Testis (tissue), 3 donors: ENCODE results near the gene REPS1. TPM values are rescaled to one million over a fixed set of nuclear protein-coding genes. Genes with fewer than 3 reads are reported as not detected.
A peak's percentile ranks its signal among the peaks of the same experiment; 100 is the strongest.

Experiments used
- DNase-seq: peaks from one replicate; pipeline ENCODE4 v3.0.0-alpha.2; 2019
- H3K27ac ChIP-seq, 2 donors: fragments of 200-600 bp; sonication (generic); one replicate each; pipeline ENCODE4 v1.5.1; 2019
- H3K27me3 ChIP-seq: fragments of 200-600 bp; sonication (generic); one replicate; pipeline ENCODE4 v1.5.1; 2019
- H3K36me3 ChIP-seq: fragments of 200-600 bp; sonication (generic); one replicate; pipeline ENCODE4 v1.5.1; 2017; ENCODE audit warnings: low read depth; ENCODE audit errors: missing control alignments
- H3K4me1 ChIP-seq: fragments of 200-600 bp; sonication (generic); one replicate; pipeline ENCODE4 v1.5.1; 2019
- H3K4me3 ChIP-seq, 2 donors: fragments of 200-600 bp; sonication (generic); one replicate each; pipeline ENCODE4 v1.5.1; 2017 to 2019
- H3K9me3 ChIP-seq: fragments of 200-600 bp; sonication (generic); one replicate; pipeline ENCODE4 v1.5.1; 2017
- POLR2A ChIP-seq: fragments of 450-650 bp; IDR thresholded peaks from one replicate; pipeline ENCODE4 v1.6.1; 2017; ENCODE audit warnings: antibody characterized with exemption, mild to moderate bottlenecking, moderate library complexity
- WGBS, 2 donors: methylation state at CpG; one replicate each; pipeline ENCODE4 v1.1.5; 2018; 5-methylcytosine and 5-hydroxymethylcytosine counted together
- intact Hi-C: fragments of 100-400 bp; cut with DNase I; formaldehyde crosslinking; loops from one replicate; pipeline ENCODE4 v1.15.1; 2023; ENCODE audit warnings: low total_unique reads
- polyA plus RNA-seq: library from polyadenylated mRNA; stranded (reverse); fragments of 350-450 nt; fragmentation: Illumina TruSeq; extraction: RNeasy Lipid Tissue Mini Kit (QIAGEN cat#74804); gene quantifications from one replicate; pipeline ENCODE4 v1.2.3, GENCODE V29; 2014; ENCODE audit warnings: low read depth, low replicate concordance; ENCODE audit not compliant: insufficient read depth
- total RNA-seq, 2 donors: library from RNA; depleted of rRNA; stranded (reverse); fragments of >200 nt; gene quantifications; one replicate each; pipeline ENCODE4 v1.2.3, GENCODE V29; 2016
- TF ChIP-seq, protein P1 (sequence below), 3 experiments: fragments of 450-650 bp in 2 of 3; fragments of 200-600 bp in 1 of 3; sonication (generic) in 1 of 3; IDR thresholded peaks; one replicate each; pipeline ENCODE4 v1.5.1; 2016 to 2019; ENCODE audit warnings: antibody characterized with exemption in 3 of 3, mild to moderate bottlenecking in 2 of 3, moderate library complexity in 1 of 3

The REPS1 gene
- total and polyA plus RNA-seq, 3 donors from 2014 or later: 82.0 to 170 (median 160) TPM

DNA sequence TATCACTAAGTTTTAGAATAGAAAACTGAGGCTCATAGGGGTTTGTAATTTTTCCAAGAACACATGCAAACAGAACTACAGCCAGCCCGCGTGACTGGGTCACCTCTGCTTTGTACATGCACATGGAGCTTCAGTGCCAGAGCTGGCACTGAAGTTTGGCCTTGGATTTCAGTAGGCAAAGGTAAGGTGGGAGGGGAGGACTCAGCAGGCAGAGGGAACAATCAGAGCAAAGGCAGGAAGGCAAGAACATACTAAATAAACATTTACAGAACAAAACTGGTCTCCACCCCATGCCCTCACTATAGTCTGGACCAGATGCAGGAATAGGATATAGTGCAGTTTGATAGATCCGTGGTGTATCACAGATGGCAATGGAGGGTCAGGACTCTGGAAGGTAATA is 26.9 kb upstream of the REPS1 start:
- no peak for DNase-seq
- TF ChIP-seq, protein P1, sequence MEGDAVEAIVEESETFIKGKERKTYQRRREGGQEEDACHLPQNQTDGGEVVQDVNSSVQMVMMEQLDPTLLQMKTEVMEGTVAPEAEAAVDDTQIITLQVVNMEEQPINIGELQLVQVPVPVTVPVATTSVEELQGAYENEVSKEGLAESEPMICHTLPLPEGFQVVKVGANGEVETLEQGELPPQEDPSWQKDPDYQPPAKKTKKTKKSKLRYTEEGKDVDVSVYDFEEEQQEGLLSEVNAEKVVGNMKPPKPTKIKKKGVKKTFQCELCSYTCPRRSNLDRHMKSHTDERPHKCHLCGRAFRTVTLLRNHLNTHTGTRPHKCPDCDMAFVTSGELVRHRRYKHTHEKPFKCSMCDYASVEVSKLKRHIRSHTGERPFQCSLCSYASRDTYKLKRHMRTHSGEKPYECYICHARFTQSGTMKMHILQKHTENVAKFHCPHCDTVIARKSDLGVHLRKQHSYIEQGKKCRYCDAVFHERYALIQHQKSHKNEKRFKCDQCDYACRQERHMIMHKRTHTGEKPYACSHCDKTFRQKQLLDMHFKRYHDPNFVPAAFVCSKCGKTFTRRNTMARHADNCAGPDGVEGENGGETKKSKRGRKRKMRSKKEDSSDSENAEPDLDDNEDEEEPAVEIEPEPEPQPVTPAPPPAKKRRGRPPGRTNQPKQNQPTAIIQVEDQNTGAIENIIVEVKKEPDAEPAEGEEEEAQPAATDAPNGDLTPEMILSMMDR (IDR thresholded peaks at IDR 0.05): no peak
- TF ChIP-seq POLR2A: no peak
- Histone ChIP-seq H3K27me3 (no peaks in the 10 kb centered on the region), H3K4me1 (peaks cover 53% of the 10 kb centered on the region), H3K27ac (peak overlapping the region in 1 of 2 donors; percentile 23), H3K36me3 (no peaks in the 10 kb centered on the region), H3K9me3 (no peaks in the 10 kb centered on the region), H3K4me3 (no peak overlapping the region)
- 48 to 67% methylated on average over 3 of the region's 3 CpGs for WGBS, 2 donors
- intact Hi-C loops: no loop called here

DNA sequence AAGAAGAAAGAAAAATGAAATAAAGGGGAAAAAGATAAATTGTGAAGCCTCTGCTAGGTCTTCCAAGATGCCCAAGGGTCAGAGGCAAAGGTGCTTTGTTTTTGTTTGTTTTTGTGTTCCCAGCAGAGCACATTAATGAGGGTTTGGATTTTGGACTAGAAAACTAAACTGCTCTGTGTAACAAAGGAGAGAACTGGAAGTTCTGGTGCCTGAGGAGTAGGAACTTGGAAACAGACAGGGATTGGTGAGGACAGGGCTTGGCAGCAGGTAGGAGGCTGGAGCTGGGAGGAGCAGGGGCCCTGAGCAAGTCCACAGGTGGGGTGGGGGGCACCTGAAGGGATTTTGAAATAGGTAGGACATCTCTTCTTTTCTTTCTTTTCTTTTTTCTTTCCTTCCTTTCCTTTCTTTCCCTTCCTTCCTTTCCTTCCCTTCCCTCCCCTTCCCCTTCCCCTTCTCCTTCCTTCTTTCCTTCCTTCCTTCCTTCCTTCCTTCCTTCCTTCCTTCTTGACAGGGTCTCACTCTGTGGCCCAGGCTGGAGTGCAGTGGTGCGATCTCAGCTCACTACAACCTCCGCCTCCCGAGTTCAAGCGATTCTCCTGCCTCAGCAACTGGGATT is 25.2 kb upstream of the REPS1 start:
- H3K4me1 ChIP-seq: peaks cover 44% of the 10 kb centered on the region
- TF ChIP-seq, protein P1 (IDR thresholded peaks at IDR 0.05): no peak
- TF ChIP-seq POLR2A: no peak
- DNase-seq: no peak
- H3K4me3 ChIP-seq: no peak overlapping the region
- H3K9me3 ChIP-seq: no peaks in the 10 kb centered on the region
- 95 to 96% methylated on average over 4 of the region's 4 CpGs for WGBS, 2 donors
- no peaks in the 10 kb centered on the region for H3K27me3 ChIP-seq
- H3K36me3 ChIP-seq: no peaks in the 10 kb centered on the region
- no peak overlapping the region for H3K27ac ChIP-seq
- intact Hi-C loops: no loop called here

DNA sequence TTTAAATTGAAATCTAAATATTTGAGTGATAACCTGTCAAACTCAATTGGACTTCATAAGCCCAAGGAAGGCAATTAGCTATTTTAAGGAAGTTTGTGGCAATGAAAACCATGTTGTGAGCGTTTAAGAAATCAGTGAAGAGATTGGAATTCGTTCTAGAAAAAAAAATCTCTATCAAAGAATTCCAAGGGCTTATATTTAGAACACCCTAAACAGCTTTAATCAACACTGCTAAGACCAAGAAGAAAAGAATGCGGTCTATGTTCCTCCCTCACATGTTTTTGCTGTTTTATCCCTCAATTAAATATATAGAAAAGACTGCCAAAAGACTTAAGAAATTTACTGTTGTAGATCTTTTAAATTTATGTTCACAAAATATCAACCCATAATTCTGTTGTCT is 23.9 kb upstream of the REPS1 start:
- Histone ChIP-seq H3K36me3 (no peaks in the 10 kb centered on the region), H3K9me3 (no peaks in the 10 kb centered on the region), H3K4me1 (peaks cover 31% of the 10 kb centered on the region), H3K4me3 (no peak overlapping the region), H3K27ac (no peak overlapping the region), H3K27me3 (no peaks in the 10 kb centered on the region)
- no peak for DNase-seq
- WGBS, 2 donors: 49 to 51% methylated on average over 3 of the region's 3 CpGs
- TF ChIP-seq, protein P1 (IDR thresholded peaks at IDR 0.05): no peak
- TF ChIP-seq POLR2A: no peak
- intact Hi-C loops: no loop called here

DNA sequence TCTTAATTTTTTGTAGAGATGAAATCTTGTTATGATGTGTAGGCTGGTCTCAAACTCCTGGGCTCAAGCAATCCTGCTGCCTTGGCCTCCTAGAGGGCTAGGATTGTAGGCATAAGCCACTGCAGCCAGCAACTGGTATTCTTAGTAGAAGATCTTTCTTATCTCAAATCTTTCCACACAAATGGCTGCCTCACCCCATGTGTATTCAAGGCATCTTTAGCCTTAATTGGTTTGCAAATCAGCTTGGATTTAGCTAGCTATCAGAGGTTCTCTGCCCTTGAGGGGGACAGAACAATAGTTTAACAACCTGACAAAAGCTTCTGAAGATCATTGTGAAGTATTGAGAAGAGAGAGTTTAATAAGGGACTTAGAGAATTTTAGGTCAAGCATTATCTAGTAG is 22.6 kb upstream of the REPS1 start:
- no peak for DNase-seq
- Histone ChIP-seq H3K4me1 (peaks cover 20% of the 10 kb centered on the region), H3K27ac (no peak overlapping the region), H3K27me3 (no peaks in the 10 kb centered on the region), H3K4me3 (no peak overlapping the region), H3K9me3 (no peaks in the 10 kb centered on the region), H3K36me3 (no peaks in the 10 kb centered on the region)
- intact Hi-C loops: no loop called here
- TF ChIP-seq, protein P1 (IDR thresholded peaks at IDR 0.05): no peak
- TF ChIP-seq POLR2A: no peak

DNA sequence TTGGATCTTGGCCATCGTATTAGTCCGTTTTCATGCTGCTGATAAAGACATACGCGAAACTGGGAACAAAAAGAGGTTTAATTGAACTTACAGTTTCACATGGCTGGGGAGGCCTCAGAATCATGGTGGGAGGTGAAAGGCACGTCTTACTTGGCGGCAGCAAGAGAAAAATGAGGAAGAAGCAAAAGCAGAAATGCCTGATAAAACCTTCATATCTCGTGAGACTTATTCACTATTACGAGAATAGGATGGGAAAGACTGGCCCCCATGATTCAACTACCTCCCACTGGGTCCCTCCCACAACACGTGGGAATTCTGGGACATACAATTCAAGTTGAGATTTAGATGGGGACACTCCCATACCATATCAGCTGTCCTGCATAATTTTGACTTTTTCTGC is 20.1 kb upstream of the REPS1 start:
- Histone ChIP-seq H3K4me3 (no peak overlapping the region), H3K9me3 (no peaks in the 10 kb centered on the region), H3K4me1 (peaks cover 8% of the 10 kb centered on the region), H3K36me3 (no peaks in the 10 kb centered on the region), H3K27me3 (no peaks in the 10 kb centered on the region), H3K27ac (no peak overlapping the region)
- 71 to 75% methylated on average over 9 of the region's 9 CpGs for WGBS, 2 donors
- DNase-seq: no peak
- intact Hi-C loops: no loop called here
- TF ChIP-seq, protein P1 (IDR thresholded peaks at IDR 0.05): no peak
- TF ChIP-seq POLR2A: no peak
